ENCODE measurements around the gene MSI2. TPM values are rescaled to one million over a fixed set of nuclear protein-coding genes. Genes with fewer than 3 reads are reported as not detected.

Gene MSI2
- total RNA-seq, 1 donor from 2014 or later: 31.3 TPM

GRCh38 chr17:57528058-57528451 lies 271.7 kb downstream of the MSI2 start:
- Histone ChIP-seq H3K36me3 (no peaks in the 10 kb centered on the region), H3K27me3 (no peaks in the 10 kb centered on the region), H3K9me3 (no peaks in the 10 kb centered on the region), H3K4me1 (peaks cover 12% of the 10 kb centered on the region), H3K4me3 (no peak overlapping the region), H3K27ac (no peak overlapping the region)
- no peak for DNase-seq
- ATAC-seq: peak; percentile 83
- no peak for TF ChIP-seq CTCF (IDR thresholded peaks at IDR 0.05)
- intact Hi-C loops (cut with DNase I): no loop called here

GRCh38 chr17:57530026-57530425 lies 273.7 kb downstream of the MSI2 start:
- no peak overlapping the region for H3K27ac ChIP-seq
- no peaks in the 10 kb centered on the region for H3K27me3 ChIP-seq
- intact Hi-C loops (cut with DNase I): no loop called here
- no peaks in the 10 kb centered on the region for H3K9me3 ChIP-seq
- ATAC-seq (no peak), DNase-seq (no peak)
- no peak overlapping the region for H3K4me3 ChIP-seq
- TF ChIP-seq CTCF (IDR thresholded peaks at IDR 0.05): no peak
- H3K36me3 ChIP-seq: no peaks in the 10 kb centered on the region
- H3K4me1 ChIP-seq: peaks cover 3% of the 10 kb centered on the region

- TF ChIP-seq CTCF (IDR thresholded peaks at IDR 0.05): no peak
- H3K4me1 ChIP-seq: peaks cover 3% of the 10 kb centered on the region
- intact Hi-C loops (cut with DNase I): no loop called here
- no peak overlapping the region for H3K4me3 ChIP-seq
- ATAC-seq (no peak), DNase-seq (no peak)
- H3K27me3 ChIP-seq: no peaks in the 10 kb centered on the region
- no peak overlapping the region for H3K27ac ChIP-seq
- H3K9me3 ChIP-seq: no peaks in the 10 kb centered on the region
- no peaks in the 10 kb centered on the region for H3K36me3 ChIP-seq
These were observed 274.2 kb downstream of the MSI2 start for GRCh38 chr17:57530508-57530907.

GRCh38 chr17:57531078-57531477 lies 274.8 kb downstream of the MSI2 start:
- no peaks in the 10 kb centered on the region for H3K27me3 ChIP-seq
- H3K36me3 ChIP-seq: no peaks in the 10 kb centered on the region
- intact Hi-C loops (cut with DNase I): no loop called here
- H3K4me1 ChIP-seq: peaks cover 3% of the 10 kb centered on the region
- no peak overlapping the region for H3K4me3 ChIP-seq
- DNase-seq: no peak
- no peak overlapping the region for H3K27ac ChIP-seq
- ATAC-seq: no peak
- H3K9me3 ChIP-seq: no peaks in the 10 kb centered on the region
- no peak for TF ChIP-seq CTCF (IDR thresholded peaks at IDR 0.05)

- ATAC-seq: no peak
- Histone ChIP-seq H3K9me3 (no peaks in the 10 kb centered on the region), H3K36me3 (no peaks in the 10 kb centered on the region), H3K27me3 (no peaks in the 10 kb centered on the region), H3K4me1 (peaks cover 3% of the 10 kb centered on the region), H3K4me3 (no peak overlapping the region), H3K27ac (no peak overlapping the region)
- intact Hi-C loops (cut with DNase I): no loop called here
- DNase-seq: no peak
- no peak for TF ChIP-seq CTCF (IDR thresholded peaks at IDR 0.05)
These were observed 275.6 kb downstream of the MSI2 start for GRCh38 chr17:57531648-57532504.

Measured in upper lobe of right lung (tissue), 1 donor.